Thyroid gland (tissue), 4 donors: ENCODE results near the gene EFNA1. TPM values are rescaled to one million over a fixed set of nuclear protein-coding genes. Genes with fewer than 3 reads are reported as not detected.
A peak's percentile ranks its signal among the peaks of the same experiment; 100 is the strongest.
"Not testable (repeated sequence)": the region's sequence is repeated elsewhere in the genome, so short reads cannot be mapped to it uniquely, and the experiment has no call there.

Experiments used
- DNase-seq, 2 donors: peaks; one replicate each; pipeline ENCODE4 v3.0.0-alpha.2; 2019
- H3K27ac ChIP-seq, 3 donors: fragments of 200-600 bp; sonication (generic); 1 replicate in 2 of 3; 2 replicates in 1 of 3; pipeline ENCODE4 v1.5.1; 2016 to 2019; ENCODE audit warnings: mild to moderate bottlenecking in 1 of 3, moderate library complexity in 1 of 3
- H3K27me3 ChIP-seq: fragments of 200-600 bp; sonication (generic); one replicate; pipeline ENCODE4 v1.5.1; 2019
- H3K36me3 ChIP-seq, 2 donors: fragments of 200-600 bp; sonication (generic); one replicate each; pipeline ENCODE4 v1.5.1; 2016 to 2019
- H3K4me1 ChIP-seq, 2 donors: fragments of 200-600 bp; sonication (generic); one replicate each; pipeline ENCODE4 v1.5.1; 2017 to 2019
- H3K4me3 ChIP-seq, 3 donors: fragments of 200-600 bp; sonication (generic); replicated peaks in 1 of 3; 1 replicate in 2 of 3; 2 replicates in 1 of 3; pipeline ENCODE4 v1.5.1; 2016; ENCODE audit warnings: mild to moderate bottlenecking in 1 of 3
- H3K9me3 ChIP-seq: fragments of 200-600 bp; sonication (generic); one replicate; pipeline ENCODE4 v1.5.1; 2017
- CTCF ChIP-seq, 6 experiments: fragments of 200-600 bp in 3 of 6; fragments of 450-650 bp in 3 of 6; sonication (generic) in 3 of 6; IDR thresholded peaks; one replicate each; pipeline ENCODE4 v1.5.1; 2016 to 2019; ENCODE audit warnings: antibody characterized with exemption in 6 of 6, mild to moderate bottlenecking in 2 of 6, inconsistent platforms in 1 of 6, moderate library complexity in 1 of 6
- POLR2A ChIP-seq, 2 donors: fragments of 450-650 bp; IDR thresholded peaks; one replicate each; pipeline ENCODE4 v1.6.1; 2017; ENCODE audit warnings: antibody characterized with exemption in 2 of 2, mild to moderate bottlenecking in 2 of 2, moderate library complexity in 1 of 2
- WGBS, 2 donors: methylation state at CpG; one replicate each; pipeline ENCODE4 v1.1.5; 2017; 5-methylcytosine and 5-hydroxymethylcytosine counted together
- intact Hi-C: fragments of 100-400 bp; cut with DNase I; formaldehyde crosslinking; loops from one replicate; pipeline ENCODE4 v1.15.1; 2023
- total RNA-seq, 4 donors: library from RNA; depleted of rRNA; stranded (reverse); fragments of >200 nt; gene quantifications; one replicate each; pipeline ENCODE4 v1.2.3, GENCODE V29; 2016

EFNA1 gene
- total RNA-seq, 4 donors from 2014 or later, result 56.1 to 129 (median 83.1) TPM

- Histone ChIP-seq H3K27ac (peak overlapping the region in 2 of 3 donors; percentile 32 to 38), H3K4me1 (peaks cover 0 to 12% of the 10 kb centered on the region in 2 donors), H3K27me3 (no peaks in the 10 kb centered on the region), H3K4me3 (no peak overlapping the region), H3K9me3 (no peaks in the 10 kb centered on the region), H3K36me3 (peaks cover 8 to 10% of the 10 kb centered on the region in 2 donors)
- DNase-seq, result no peak
- TF ChIP-seq POLR2A (IDR thresholded peaks at IDR 0.05), result no peak
- TF ChIP-seq CTCF (IDR thresholded peaks at IDR 0.05), result no peak
- 43 to 50% methylated on average over 5 to 8 of the region's 8 CpGs for WGBS, 2 donors
- intact Hi-C loops, result loop anchor here (2.0 to 5.0 kb wide), 2 partner anchors 34 to 75 kb away; no protein-coding TSS in a partner anchor
These were observed 38.4 kb downstream of the EFNA1 start for GRCh38 chr1:155166051-155166470.

GRCh38 chr1:155166471-155167165 lies 38.9 kb downstream of the EFNA1 start:
- peaks cover 0 to 12% of the 10 kb centered on the region in 2 donors for H3K4me1 ChIP-seq
- peak overlapping the region in 2 of 3 donors; percentile 32 to 38 for H3K27ac ChIP-seq
- peaks cover 8 to 10% of the 10 kb centered on the region in 2 donors for H3K36me3 ChIP-seq
- intact Hi-C loops, result loop anchor here (2.0 to 5.0 kb wide), 2 partner anchors 34 to 76 kb away; no protein-coding TSS in a partner anchor
- WGBS, 2 donors, result 22 to 23% methylated on average over 25 to 26 of the region's 27 CpGs
- no peak for TF ChIP-seq CTCF (IDR thresholded peaks at IDR 0.05)
- no peak for TF ChIP-seq POLR2A (IDR thresholded peaks at IDR 0.05)
- no peaks in the 10 kb centered on the region for H3K27me3 ChIP-seq
- no peaks in the 10 kb centered on the region for H3K9me3 ChIP-seq
- H3K4me3 ChIP-seq, result no peak overlapping the region
- DNase-seq, result peak; percentile 24 to 32

GRCh38 chr1:155167166-155168104 lies 39.8 kb downstream of the EFNA1 start:
- intact Hi-C loops, result loop anchor here (2.0 to 5.0 kb wide), 2 partner anchors 35 to 77 kb away; no protein-coding TSS in a partner anchor
- Histone ChIP-seq H3K4me1 (peaks cover 4 to 17% of the 10 kb centered on the region in 2 donors), H3K27ac (peak overlapping the region in 2 of 3 donors; percentile 6 to 32), H3K9me3 (no peaks in the 10 kb centered on the region), H3K4me3 (no peak overlapping the region), H3K27me3 (no peaks in the 10 kb centered on the region), H3K36me3 (peaks cover 8 to 10% of the 10 kb centered on the region in 2 donors)
- peak; percentile 83 for DNase-seq
- 7 to 10% methylated on average over 13 to 23 of the region's 28 CpGs for WGBS, 2 donors
- TF ChIP-seq CTCF (IDR thresholded peaks at IDR 0.05), result peak; percentile 72 to 93 (median 87)
- TF ChIP-seq POLR2A (IDR thresholded peaks at IDR 0.05), result no peak

GRCh38 chr1:155168105-155168445 lies 40.4 kb downstream of the EFNA1 start:
- H3K27ac ChIP-seq, result not testable (repeated sequence)
- intact Hi-C loops, result loop anchor here (5.0 kb wide), 1 partner anchor 36 kb away; no protein-coding TSS in a partner anchor
- WGBS, 2 donors, result 43 to 55% methylated on average over 4 of the region's 4 CpGs

GRCh38 chr1:155168456-155169210 lies 41.0 kb downstream of the EFNA1 start:
- H3K4me3 ChIP-seq, result no peak overlapping the region
- 84 to 88% methylated on average over 10 of the region's 10 CpGs for WGBS, 2 donors
- H3K27me3 ChIP-seq, result no peaks in the 10 kb centered on the region
- H3K4me1 ChIP-seq, result peaks cover 11 to 21% of the 10 kb centered on the region in 2 donors
- intact Hi-C loops, result loop anchor here (5.0 kb wide), 1 partner anchor 36 kb away; no protein-coding TSS in a partner anchor
- TF ChIP-seq CTCF (IDR thresholded peaks at IDR 0.05) (no peak), POLR2A (IDR thresholded peaks at IDR 0.05) (no peak)
- no peak overlapping the region for H3K27ac ChIP-seq
- H3K9me3 ChIP-seq, result no peaks in the 10 kb centered on the region
- no peak for DNase-seq
- peaks cover 8 to 10% of the 10 kb centered on the region in 2 donors for H3K36me3 ChIP-seq

More at GRCh38 chr1:155168105-155168445, 40.4 kb downstream of the EFNA1 start:
- H3K9me3 ChIP-seq, H3K27me3 ChIP-seq, H3K4me3 ChIP-seq, DNase-seq: not testable (repeated sequence)
- Histone ChIP-seq H3K36me3 (peaks cover 8 to 10% of the 10 kb centered on the region in 2 donors), H3K4me1 (peaks cover 7 to 17% of the 10 kb centered on the region in 2 donors)
